ENCODE results near the gene AIG1. TPM values are rescaled to one million over a fixed set of nuclear protein-coding genes. Genes with fewer than 3 reads are reported as not detected.

Gene AIG1
- total RNA-seq, 1 donor = 9.8 TPM

DNA sequence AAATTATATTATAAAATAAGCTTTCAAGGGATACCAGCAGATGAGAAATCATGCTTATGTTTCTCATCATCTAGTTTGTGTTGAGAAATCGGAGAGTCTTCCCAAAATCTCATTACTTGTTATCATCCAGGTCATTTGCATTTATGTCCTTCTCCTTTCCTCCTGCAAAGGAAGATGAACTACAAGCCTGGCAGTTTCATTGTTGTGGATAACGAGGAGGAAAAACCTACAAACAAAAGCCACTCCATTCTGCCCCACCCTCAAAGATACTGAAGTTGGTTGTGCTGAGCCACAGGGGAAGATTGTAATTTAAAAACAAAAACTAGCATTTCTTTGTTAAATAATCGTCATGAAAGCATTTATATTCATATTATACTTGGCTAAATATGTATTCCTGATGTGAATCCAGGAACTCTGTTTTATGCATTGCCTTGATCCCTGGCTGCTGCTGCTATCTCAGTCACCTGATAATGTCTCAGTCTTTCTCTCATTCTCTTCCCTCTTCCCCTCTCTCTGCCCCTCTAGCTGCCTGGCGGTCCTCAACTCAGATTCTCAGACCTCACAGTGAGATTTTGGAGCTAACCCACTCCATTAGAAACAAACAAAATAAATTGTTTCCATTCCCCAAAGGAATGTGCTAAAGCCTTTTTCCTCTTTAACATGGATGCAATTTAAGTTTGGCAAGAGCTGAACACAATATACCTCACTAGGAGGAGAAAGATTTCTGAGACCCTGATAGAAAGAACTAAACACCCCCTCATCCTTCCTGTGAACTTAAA lies 204.5 kb downstream of the AIG1 start:
- Histone ChIP-seq H3K4me3 (ENCODE audit: low read length) (no peak overlapping the region), H3K4me1 (ENCODE audit: insufficient read depth, low read length) (no peaks in the 10 kb centered on the region), H3K27me3 (ENCODE audit: insufficient read depth, low read length) (no peaks in the 10 kb centered on the region), H3K9me3 (ENCODE audit: low read depth, low read length) (no peaks in the 10 kb centered on the region)

DNA sequence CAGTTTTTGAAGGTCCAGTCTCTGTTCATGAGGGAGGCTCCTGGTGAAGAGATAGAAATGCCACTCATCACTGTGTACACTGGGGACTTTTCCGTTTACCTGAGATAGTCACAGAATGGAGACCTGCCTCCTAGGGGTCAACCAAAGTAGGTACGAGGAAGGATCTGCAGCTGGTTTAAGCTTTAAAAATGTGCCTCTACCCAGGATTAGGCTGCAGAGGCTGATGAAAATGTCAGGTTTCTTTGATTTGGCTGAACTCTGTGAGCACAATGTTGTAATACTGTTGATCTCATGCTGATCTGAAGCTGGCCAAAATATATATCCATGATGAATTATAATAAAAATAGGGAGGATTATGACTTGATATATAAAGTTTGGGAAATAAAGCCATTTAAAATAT lies 207.1 kb downstream of the AIG1 start:
- no peaks in the 10 kb centered on the region for H3K9me3 ChIP-seq (ENCODE audit: low read depth, low read length)
- H3K4me3 ChIP-seq (ENCODE audit: low read length) = no peak overlapping the region
- H3K27me3 ChIP-seq (ENCODE audit: insufficient read depth, low read length) = no peaks in the 10 kb centered on the region
- no peaks in the 10 kb centered on the region for H3K4me1 ChIP-seq (ENCODE audit: insufficient read depth, low read length)

DNA sequence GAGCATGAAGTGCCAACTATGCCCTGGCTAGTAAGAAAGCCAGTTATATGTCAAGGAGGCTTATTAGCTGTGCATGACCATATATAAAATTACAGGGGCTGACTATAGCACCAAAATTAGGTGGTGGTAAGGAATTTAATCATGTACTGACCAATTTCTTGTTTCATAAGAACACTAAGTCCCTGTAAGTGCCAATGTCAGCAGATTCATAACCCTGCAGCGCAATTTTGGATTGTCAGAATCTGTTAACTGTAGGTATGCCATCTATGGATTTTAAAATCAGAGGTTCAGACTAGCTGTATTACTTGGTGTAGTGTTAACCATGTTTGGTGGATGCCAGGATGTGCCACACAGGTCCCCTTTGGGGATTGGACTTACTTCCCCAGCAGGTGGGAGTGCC lies 207.8 kb downstream of the AIG1 start:
- Histone ChIP-seq H3K4me1 (ENCODE audit: insufficient read depth, low read length) (no peaks in the 10 kb centered on the region), H3K9me3 (ENCODE audit: low read depth, low read length) (no peaks in the 10 kb centered on the region), H3K4me3 (ENCODE audit: low read length) (no peak overlapping the region), H3K27me3 (ENCODE audit: insufficient read depth, low read length) (no peaks in the 10 kb centered on the region)

DNA sequence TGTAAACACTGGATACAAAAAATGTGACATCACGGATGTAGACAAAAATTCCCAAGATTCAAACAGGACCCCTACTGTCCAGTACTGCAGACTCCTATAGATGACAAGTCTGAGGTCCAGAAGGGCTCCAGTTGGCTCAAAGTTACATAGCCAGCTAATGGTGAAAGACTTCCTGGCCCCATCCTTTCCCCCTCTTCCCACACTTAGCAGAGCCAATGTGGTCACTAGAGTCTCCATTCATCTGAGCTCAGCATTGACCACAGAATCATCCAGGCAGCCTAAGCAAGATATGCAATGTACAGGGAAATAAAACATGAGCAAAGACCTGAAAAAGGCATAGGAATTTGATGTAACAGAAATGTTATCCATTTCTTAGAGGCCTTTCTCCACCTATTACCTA lies 209.3 kb downstream of the AIG1 start:
- Histone ChIP-seq H3K9me3 (ENCODE audit: low read depth, low read length) (no peaks in the 10 kb centered on the region), H3K4me1 (ENCODE audit: insufficient read depth, low read length) (no peaks in the 10 kb centered on the region), H3K4me3 (ENCODE audit: low read length) (no peak overlapping the region), H3K27me3 (ENCODE audit: insufficient read depth, low read length) (no peaks in the 10 kb centered on the region)

DNA sequence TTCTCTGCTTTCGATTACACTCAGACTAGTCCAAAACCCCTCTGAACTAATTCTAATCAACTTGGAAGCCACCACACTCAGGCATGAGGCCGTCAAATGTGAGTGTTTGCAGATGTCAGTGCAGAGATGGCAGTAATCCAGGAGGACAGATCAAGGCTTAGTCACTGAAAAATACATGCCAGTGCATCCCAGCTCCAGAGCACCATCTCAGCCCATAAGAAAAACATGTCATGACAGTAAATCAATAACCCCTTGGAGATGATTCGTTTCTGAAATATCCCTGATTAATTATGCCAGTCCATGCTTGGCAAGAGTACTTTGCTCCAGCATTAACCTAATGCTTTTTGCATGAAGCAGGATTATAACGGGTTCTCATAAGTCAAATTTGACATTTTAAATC lies 210.3 kb downstream of the AIG1 start:
- H3K27me3 ChIP-seq (ENCODE audit: insufficient read depth, low read length) = no peaks in the 10 kb centered on the region
- H3K4me3 ChIP-seq (ENCODE audit: low read length) = no peak overlapping the region
- no peaks in the 10 kb centered on the region for H3K4me1 ChIP-seq (ENCODE audit: insufficient read depth, low read length)
- no peaks in the 10 kb centered on the region for H3K9me3 ChIP-seq (ENCODE audit: low read depth, low read length)

GRCh38 chr6:143276436-143276835 lies 215.7 kb downstream of the AIG1 start:
- Histone ChIP-seq H3K4me3 (ENCODE audit: low read length) (no peak overlapping the region), H3K9me3 (ENCODE audit: low read depth, low read length) (no peaks in the 10 kb centered on the region), H3K4me1 (ENCODE audit: insufficient read depth, low read length) (peaks cover 6% of the 10 kb centered on the region), H3K27me3 (ENCODE audit: insufficient read depth, low read length) (no peaks in the 10 kb centered on the region)

- Histone ChIP-seq H3K4me3 (ENCODE audit: low read length) (no peak overlapping the region), H3K27me3 (ENCODE audit: insufficient read depth, low read length) (no peaks in the 10 kb centered on the region), H3K9me3 (ENCODE audit: low read depth, low read length) (no peaks in the 10 kb centered on the region), H3K4me1 (ENCODE audit: insufficient read depth, low read length) (peaks cover 6% of the 10 kb centered on the region)
Measured at GRCh38 chr6:143279385-143279784, 218.7 kb downstream of the AIG1 start.

DNA sequence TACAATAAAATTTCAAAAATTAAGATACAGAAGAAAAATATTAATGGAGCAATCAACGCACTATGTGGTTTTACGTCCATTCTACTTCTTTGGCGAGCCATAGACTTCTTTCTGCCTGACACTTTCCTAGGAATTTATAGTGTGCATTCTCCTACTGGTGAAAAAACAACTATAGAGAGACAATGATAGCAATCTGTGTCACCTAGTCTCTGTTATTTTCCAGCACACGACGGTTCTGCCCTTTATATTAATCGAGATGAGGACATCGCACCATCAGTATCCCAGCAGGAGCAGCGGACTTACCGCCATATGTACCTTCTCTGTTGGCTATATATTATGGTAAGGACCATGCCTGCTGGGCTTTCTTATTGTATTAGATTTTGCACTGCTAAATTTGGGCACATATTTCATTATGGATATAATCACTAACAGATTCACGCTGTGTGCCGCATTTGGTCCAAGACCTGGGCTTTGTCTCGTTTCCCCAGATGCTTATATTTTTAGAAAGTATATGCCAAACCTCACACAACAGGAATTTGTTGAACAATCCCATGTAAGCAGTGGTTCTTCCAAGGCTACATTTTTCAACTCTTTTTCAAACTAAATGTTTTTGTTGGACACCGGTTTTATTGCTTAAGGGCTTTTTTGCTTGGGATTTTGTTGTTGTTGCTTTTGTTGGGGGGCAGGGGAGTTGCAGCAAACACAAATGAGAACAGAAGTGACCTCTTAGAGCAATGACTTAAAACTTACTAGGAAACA lies 223.4 kb downstream of the AIG1 start:
- Histone ChIP-seq H3K9me3 (ENCODE audit: low read depth, low read length) (no peaks in the 10 kb centered on the region), H3K4me1 (ENCODE audit: insufficient read depth, low read length) (no peaks in the 10 kb centered on the region), H3K27me3 (ENCODE audit: insufficient read depth, low read length) (no peaks in the 10 kb centered on the region), H3K4me3 (ENCODE audit: low read length) (no peak overlapping the region)

GRCh38 chr6:143286251-143286795 lies 225.6 kb downstream of the AIG1 start:
- no peaks in the 10 kb centered on the region for H3K27me3 ChIP-seq (ENCODE audit: insufficient read depth, low read length)
- no peaks in the 10 kb centered on the region for H3K4me1 ChIP-seq (ENCODE audit: insufficient read depth, low read length)
- H3K9me3 ChIP-seq (ENCODE audit: low read depth, low read length) = no peaks in the 10 kb centered on the region
- no peak overlapping the region for H3K4me3 ChIP-seq (ENCODE audit: low read length)

GRCh38 chr6:143288923-143289322 lies 228.2 kb downstream of the AIG1 start:
- Histone ChIP-seq H3K4me1 (ENCODE audit: insufficient read depth, low read length) (no peaks in the 10 kb centered on the region), H3K9me3 (ENCODE audit: low read depth, low read length) (no peaks in the 10 kb centered on the region), H3K27me3 (ENCODE audit: insufficient read depth, low read length) (no peaks in the 10 kb centered on the region), H3K4me3 (ENCODE audit: low read length) (no peak overlapping the region)

DNA sequence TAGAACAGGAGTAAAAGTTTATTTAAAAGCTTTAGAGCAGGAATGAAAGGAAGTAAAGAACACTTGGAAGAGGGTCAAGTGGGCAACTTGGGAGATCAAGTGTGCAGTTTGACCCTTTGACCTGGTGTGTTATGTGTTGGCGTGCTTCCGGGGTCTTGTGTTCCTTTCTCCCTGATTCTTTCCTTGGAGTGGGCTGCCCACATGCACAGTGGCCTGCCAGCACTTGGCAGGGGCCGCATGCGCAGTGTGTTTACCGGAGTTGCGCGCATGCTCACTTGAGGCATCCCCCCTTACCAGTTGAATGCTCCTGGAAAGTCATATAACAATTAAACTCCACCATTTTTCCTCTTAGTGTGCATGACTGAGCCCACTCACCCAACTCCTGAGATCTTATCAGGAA lies 229.5 kb downstream of the AIG1 start:
- Histone ChIP-seq H3K4me3 (ENCODE audit: low read length) (no peak overlapping the region), H3K27me3 (ENCODE audit: insufficient read depth, low read length) (no peaks in the 10 kb centered on the region), H3K9me3 (ENCODE audit: low read depth, low read length) (no peaks in the 10 kb centered on the region), H3K4me1 (ENCODE audit: insufficient read depth, low read length) (no peaks in the 10 kb centered on the region)

GRCh38 chr6:143293523-143293922 lies 232.8 kb downstream of the AIG1 start:
- Histone ChIP-seq H3K4me1 (ENCODE audit: insufficient read depth, low read length) (no peaks in the 10 kb centered on the region), H3K9me3 (ENCODE audit: low read depth, low read length) (no peaks in the 10 kb centered on the region), H3K27me3 (ENCODE audit: insufficient read depth, low read length) (no peaks in the 10 kb centered on the region), H3K4me3 (ENCODE audit: low read length) (no peak overlapping the region)

GRCh38 chr6:143294265-143294860 lies 233.7 kb downstream of the AIG1 start:
- Histone ChIP-seq H3K4me1 (ENCODE audit: insufficient read depth, low read length) (no peaks in the 10 kb centered on the region), H3K9me3 (ENCODE audit: low read depth, low read length) (no peaks in the 10 kb centered on the region), H3K27me3 (ENCODE audit: insufficient read depth, low read length) (no peaks in the 10 kb centered on the region), H3K4me3 (ENCODE audit: low read length) (no peak overlapping the region)

DNA sequence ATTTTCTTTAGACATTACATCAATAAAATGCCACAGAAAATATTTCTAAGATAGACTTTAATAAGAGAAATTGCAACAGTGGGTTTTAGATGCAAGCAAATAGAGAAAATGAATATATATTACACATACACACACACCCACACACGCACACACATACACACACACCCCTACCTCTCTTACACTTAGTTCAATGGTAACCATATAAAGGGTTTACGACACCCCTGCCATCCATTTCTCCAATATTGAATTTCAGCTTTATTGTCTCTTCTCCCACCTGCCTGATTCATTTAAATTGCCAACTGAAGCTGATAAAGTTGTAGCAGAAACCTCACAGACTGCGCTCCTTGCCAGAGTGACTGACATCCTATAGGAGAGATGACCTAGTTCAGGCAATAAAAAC lies 235.2 kb downstream of the AIG1 start:
- Histone ChIP-seq H3K4me3 (ENCODE audit: low read length) (no peak overlapping the region), H3K9me3 (ENCODE audit: low read depth, low read length) (no peaks in the 10 kb centered on the region), H3K27me3 (ENCODE audit: insufficient read depth, low read length) (no peaks in the 10 kb centered on the region), H3K4me1 (ENCODE audit: insufficient read depth, low read length) (no peaks in the 10 kb centered on the region)

DNA sequence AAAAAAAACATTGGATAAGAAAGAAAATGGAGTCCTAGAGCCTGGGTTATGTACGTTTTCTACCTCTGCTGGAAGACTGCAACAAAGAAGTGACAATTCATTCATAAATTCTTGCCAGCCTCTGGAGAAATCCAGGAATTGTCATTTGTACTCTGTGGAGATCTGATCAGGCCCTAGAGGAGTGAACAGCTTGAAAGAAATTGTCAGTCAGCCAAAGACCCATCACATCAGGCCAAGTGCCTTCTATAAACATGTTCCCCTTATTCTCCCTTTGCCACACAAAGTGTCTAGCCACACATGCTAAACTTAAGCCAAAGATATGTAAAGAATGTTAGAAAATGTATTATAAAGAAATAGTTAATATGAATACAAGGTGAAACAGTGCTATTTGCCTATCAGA lies 237.4 kb downstream of the AIG1 start:
- Histone ChIP-seq H3K9me3 (ENCODE audit: low read depth, low read length) (no peaks in the 10 kb centered on the region), H3K4me1 (ENCODE audit: insufficient read depth, low read length) (no peaks in the 10 kb centered on the region), H3K27me3 (ENCODE audit: insufficient read depth, low read length) (no peaks in the 10 kb centered on the region), H3K4me3 (ENCODE audit: low read length) (no peak overlapping the region)

Measured in mononuclear cell (primary cell).